DND-41 (cell line): Measurements from ENCODE around the gene ARRB2.
"Not testable (repeated sequence)": the region's sequence is repeated elsewhere in the genome, so short reads cannot be mapped to it uniquely, and the experiment has no call there.

Experiments
- ATAC-seq: fragments of 200-7000 bp; cut with Tn5 transposase; 3 replicates; pipeline ENCODE4 v1.9.1; 2021; ENCODE audit warnings: low read depth; ENCODE audit not compliant: insufficient read depth
- DNase-seq: peaks from one replicate; pipeline ENCODE4 v3.0.0-alpha.2; 2020
- H2AFZ ChIP-seq: 2 replicates; pipeline ENCODE4 v1.6.0; 2012; ENCODE audit warnings: low read depth, low read length
- H3K27ac ChIP-seq: 2 replicates; pipeline ENCODE4 v1.5.1; 2012; ENCODE audit warnings: low read length, inconsistent platforms
- H3K27me3 ChIP-seq: fragments of 200-600 bp; sonication (generic); 2 replicates; pipeline ENCODE4 v1.6.0; 2012; ENCODE audit warnings: low read length, mild to moderate bottlenecking, inconsistent platforms; ENCODE audit not compliant: insufficient read depth, poor library complexity
- H3K36me3 ChIP-seq: 2 replicates; pipeline ENCODE4 v1.5.1; 2012; ENCODE audit warnings: low read length, inconsistent platforms; ENCODE audit not compliant: insufficient read depth
- H3K4me1 ChIP-seq: 2 replicates; pipeline ENCODE4 v1.5.1; 2012; ENCODE audit warnings: mild to moderate bottlenecking, low read length; ENCODE audit not compliant: insufficient read depth
- H3K4me2 ChIP-seq: 2 replicates; pipeline ENCODE4 v1.6.0; 2012; ENCODE audit warnings: mild to moderate bottlenecking, moderate library complexity, low read length, inconsistent platforms; ENCODE audit not compliant: insufficient read depth
- H3K4me3 ChIP-seq, 2 experiments: fragments of 200-600 bp in 1 of 2; shearing (Covaris generic) in 1 of 2; 2 replicates each; pipeline ENCODE4 v1.5.1; 2012 to 2016; ENCODE audit warnings: inconsistent platforms in 2 of 2, low read length in 2 of 2, mild to moderate bottlenecking in 2 of 2, low read depth in 1 of 2, moderate library complexity in 1 of 2
- H3K79me2 ChIP-seq: 2 replicates; pipeline ENCODE4 v1.6.0; 2012; ENCODE audit warnings: low read length, inconsistent platforms; ENCODE audit not compliant: insufficient read depth
- H3K9ac ChIP-seq: 2 replicates; pipeline ENCODE4 v1.6.0; 2012; ENCODE audit warnings: low read depth, mild to moderate bottlenecking, inconsistent platforms, low read length, moderate library complexity
- H3K9me3 ChIP-seq: 2 replicates; pipeline ENCODE4 v1.5.1; 2012; ENCODE audit warnings: low read length, moderate library complexity, mild to moderate bottlenecking, inconsistent platforms; ENCODE audit not compliant: insufficient read depth, severe bottlenecking
- H4K20me1 ChIP-seq: 2 replicates; pipeline ENCODE4 v1.6.0; 2012; ENCODE audit warnings: low read length; ENCODE audit not compliant: insufficient read depth
- CTCF ChIP-seq: IDR thresholded peaks from 2 replicates; pipeline ENCODE4 v1.5.1; 2012; ENCODE audit warnings: borderline replicate concordance, low read length, moderate library complexity, mild to moderate bottlenecking; ENCODE audit not compliant: poor library complexity, severe bottlenecking; ENCODE audit errors: extremely low read depth
- EZH2 ChIP-seq: IDR thresholded peaks from 3 replicates; pipeline ENCODE4 v1.6.1; 2012; ENCODE audit warnings: borderline replicate concordance, low read depth, mild to moderate bottlenecking, moderate library complexity, low read length, inconsistent platforms; ENCODE audit not compliant: severe bottlenecking

ARRB2 gene

DNA sequence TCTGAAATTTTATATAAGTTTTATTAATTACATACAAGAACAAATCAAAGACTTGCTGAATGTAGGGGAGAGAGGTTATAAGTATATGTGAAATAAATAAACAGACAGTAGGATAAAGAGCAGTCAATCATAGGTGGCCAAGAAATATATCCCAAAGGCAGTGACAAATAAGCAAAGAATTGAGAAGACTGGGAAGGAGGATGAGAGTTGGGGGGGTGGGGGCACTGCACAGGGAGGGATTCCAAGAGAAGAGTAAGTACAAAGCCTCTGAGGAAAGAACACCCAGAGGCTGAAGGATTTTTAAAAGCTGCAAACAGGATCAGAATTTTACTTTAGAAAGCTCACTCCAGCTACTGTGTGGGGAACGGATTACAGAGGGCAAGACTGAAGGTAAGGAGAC, 9.3 kb upstream of the ARRB2 start:
- no peak for ATAC-seq
- peaks cover 91% of the 10 kb centered on the region for H3K79me2 ChIP-seq
- peaks cover 28% of the 10 kb centered on the region for H3K36me3 ChIP-seq
- peak overlapping the region; percentile 90; the same call in 1 of the 2 replicates for H3K4me2 ChIP-seq
- H3K4me3 ChIP-seq: no peak overlapping the region
- peaks cover 31% of the 10 kb centered on the region for H4K20me1 ChIP-seq
- no peaks in the 10 kb centered on the region for H3K27me3 ChIP-seq
- no peak overlapping the region for H3K27ac ChIP-seq
- H2AFZ ChIP-seq: no peak overlapping the region
- TF ChIP-seq EZH2: no peak
- no peak for TF ChIP-seq CTCF
- no peak for DNase-seq
- no peak overlapping the region for H3K9ac ChIP-seq
- peaks cover 35% of the 10 kb centered on the region for H3K4me1 ChIP-seq
- no peaks in the 10 kb centered on the region for H3K9me3 ChIP-seq

DNA sequence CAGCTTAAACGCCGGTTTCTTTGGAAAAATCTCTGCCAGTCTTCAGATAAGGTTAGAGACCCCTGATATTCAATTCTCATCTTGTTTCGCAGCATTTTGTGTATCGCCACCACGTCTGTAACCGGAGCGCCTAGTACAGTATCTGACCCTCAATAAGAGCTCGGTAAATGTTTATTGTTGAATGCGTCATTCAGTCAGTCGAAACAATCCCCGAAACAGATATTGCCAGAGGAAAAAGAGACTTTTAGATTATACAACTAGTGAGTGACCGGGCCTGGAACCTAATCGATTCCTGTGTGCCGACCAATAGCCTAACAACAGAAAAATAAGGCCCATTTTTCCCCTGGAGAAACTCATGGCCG, 7.1 kb upstream of the ARRB2 start:
- Histone ChIP-seq H3K27ac (peak overlapping the region; percentile 94), H3K4me3 (peak overlapping the region; percentile 90 to 92), H2AFZ (peak overlapping the region; percentile 93), H3K4me2 (peak overlapping the region; percentile 90), H3K27me3 (no peaks in the 10 kb centered on the region), H3K4me1 (peaks cover 38% of the 10 kb centered on the region), H3K79me2 (peaks cover 69% of the 10 kb centered on the region), H3K9ac (peak overlapping the region; percentile 89), H3K36me3 (peaks cover 7% of the 10 kb centered on the region; the same call in 1 of the 2 replicates), H3K9me3 (no peaks in the 10 kb centered on the region), H4K20me1 (peaks cover 12% of the 10 kb centered on the region)
- no peak for DNase-seq
- no peak for ATAC-seq
- TF ChIP-seq CTCF (no peak), EZH2 (no peak)

GRCh38 chr17:4704574-4704907, 5.9 kb upstream of the ARRB2 start:
- peaks cover 45% of the 10 kb centered on the region for H3K4me1 ChIP-seq
- peaks cover 12% of the 10 kb centered on the region for H4K20me1 ChIP-seq
- DNase-seq, H3K9me3 ChIP-seq, H3K36me3 ChIP-seq, H3K27me3 ChIP-seq, ATAC-seq: not testable (repeated sequence)
- H2AFZ ChIP-seq: peak overlapping the region; percentile 93
- H3K9ac ChIP-seq: peak overlapping the region; percentile 89
- peak overlapping the region; percentile 90 for H3K4me2 ChIP-seq
- H3K27ac ChIP-seq: peak overlapping the region; percentile 94
- peaks cover 57% of the 10 kb centered on the region for H3K79me2 ChIP-seq
- H3K4me3 ChIP-seq: peak overlapping the region; percentile 90 to 92; a peak in 3 of 4 replicates

DNA sequence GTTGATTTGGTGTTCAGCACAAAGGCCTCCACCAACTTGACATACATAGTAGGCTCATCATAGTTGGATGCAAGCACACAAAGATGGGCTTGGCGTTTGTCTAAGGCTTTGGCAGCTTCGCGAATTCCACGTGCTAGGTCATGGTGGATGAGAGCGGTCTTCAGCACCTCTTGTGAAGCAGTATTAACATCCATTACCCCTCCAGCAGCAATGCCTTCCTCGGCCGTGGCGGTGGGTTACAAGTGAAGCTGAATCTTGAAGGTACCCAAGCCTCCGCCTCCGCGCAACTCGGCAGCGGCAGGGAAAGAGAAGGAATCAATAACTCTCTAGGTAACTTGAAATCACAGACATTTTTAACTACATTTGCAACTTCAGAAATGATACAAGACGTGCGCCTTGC, 5.4 kb upstream of the ARRB2 start:
- DNase-seq: no peak
- no peaks in the 10 kb centered on the region for H3K9me3 ChIP-seq
- H3K4me1 ChIP-seq: peaks cover 49% of the 10 kb centered on the region
- no peak overlapping the region; the same call in 1 of the 2 replicates for H2AFZ ChIP-seq
- peaks cover 52% of the 10 kb centered on the region for H3K79me2 ChIP-seq
- peak overlapping the region; percentile 94; the same call in 1 of the 2 replicates for H3K27ac ChIP-seq
- H3K9ac ChIP-seq: peak overlapping the region; percentile 89
- peaks cover 12% of the 10 kb centered on the region for H4K20me1 ChIP-seq
- H3K4me3 ChIP-seq: peak overlapping the region; percentile 90 to 92; a peak in 3 of 4 replicates
- peaks cover 6% of the 10 kb centered on the region; the same call in 1 of the 2 replicates for H3K36me3 ChIP-seq
- peak overlapping the region; percentile 90 for H3K4me2 ChIP-seq
- no peak for ATAC-seq
- TF ChIP-seq CTCF: no peak
- TF ChIP-seq EZH2: no peak
- H3K27me3 ChIP-seq: no peaks in the 10 kb centered on the region
